Lower leg skin (tissue), 4 donors: Measurements from ENCODE around the gene DPM2. TPM values are rescaled to one million over a fixed set of nuclear protein-coding genes. Genes with fewer than 3 reads are reported as not detected.
A peak's percentile ranks its signal among the peaks of the same experiment; 100 is the strongest.

ENCODE experiments used
- DNase-seq, 2 donors: peaks; one replicate each; pipeline ENCODE4 v3.0.0-alpha.2; 2019; ENCODE audit warnings: low spot score in 2 of 2
- H3K4me3 ChIP-seq: fragments of 200-600 bp; sonication (generic); 2 replicates; pipeline ENCODE4 v1.5.1; 2017; ENCODE audit warnings: mild to moderate bottlenecking, low read depth; ENCODE audit not compliant: poor library complexity, severe bottlenecking
- POLR2A ChIP-seq, 2 donors: fragments of 450-650 bp; IDR thresholded peaks; one replicate each; pipeline ENCODE4 v1.6.1; 2016 to 2017; ENCODE audit warnings: antibody characterized with exemption in 2 of 2, mild to moderate bottlenecking in 1 of 2, moderate library complexity in 1 of 2
- WGBS, 2 donors: methylation state at CpG; one replicate each; pipeline ENCODE4 v1.1.5; 2018; 5-methylcytosine and 5-hydroxymethylcytosine counted together
- intact Hi-C: fragments of 100-400 bp; cut with DNase I; formaldehyde crosslinking; loops from one replicate; pipeline ENCODE4 v1.15.0; 2023; ENCODE audit warnings: low total_unique reads
- total RNA-seq, 4 donors: library from RNA; depleted of rRNA; stranded (reverse); fragments of >200 nt; gene quantifications; one replicate each; pipeline ENCODE4 v1.1.0, GENCODE V29; 2016
- TF ChIP-seq, protein P1 (sequence below), 3 donors: fragments of 450-650 bp; IDR thresholded peaks; one replicate each; pipeline ENCODE4 v1.5.1; 2016; ENCODE audit warnings: antibody characterized with exemption in 3 of 3, mild to moderate bottlenecking in 3 of 3, moderate library complexity in 2 of 3

The DPM2 gene
- total RNA-seq, 4 donors from 2014 or later: 11.9 to 21.1 (median 15.8) TPM

DNA sequence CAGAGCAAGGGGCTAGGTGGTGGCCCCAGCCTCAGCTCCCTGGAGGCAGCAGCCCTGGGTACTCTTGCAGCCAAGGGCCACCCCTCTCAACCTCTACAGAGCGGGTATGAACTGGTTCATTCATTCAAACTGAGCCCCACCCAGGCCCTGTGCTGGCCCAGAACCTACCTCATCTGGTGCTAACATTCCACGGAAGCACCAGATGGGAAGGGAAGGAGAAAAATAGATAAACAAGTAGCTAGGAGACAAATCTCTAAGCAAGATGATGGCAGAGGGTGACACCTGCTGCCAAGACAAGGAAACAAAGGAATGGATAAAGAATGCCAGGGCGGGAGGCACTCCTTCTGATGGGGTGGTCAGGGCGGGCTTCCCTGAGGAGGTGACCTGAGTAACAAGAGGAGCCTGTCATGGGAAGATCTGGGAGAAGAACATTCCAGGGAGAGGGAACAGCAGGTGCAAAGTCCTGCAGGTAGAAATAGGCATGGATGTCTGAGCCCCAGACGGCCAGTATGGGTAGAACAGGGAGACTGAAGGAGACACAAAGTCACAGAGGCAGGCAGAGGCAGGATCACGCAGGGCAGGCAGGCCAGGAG lies 26.9 kb downstream of the DPM2 start:
- 54 to 59% methylated on average over 6 of the region's 6 CpGs for WGBS, 2 donors
- TF ChIP-seq POLR2A (IDR thresholded peaks at IDR 0.05): no peak
- TF ChIP-seq, protein P1, sequence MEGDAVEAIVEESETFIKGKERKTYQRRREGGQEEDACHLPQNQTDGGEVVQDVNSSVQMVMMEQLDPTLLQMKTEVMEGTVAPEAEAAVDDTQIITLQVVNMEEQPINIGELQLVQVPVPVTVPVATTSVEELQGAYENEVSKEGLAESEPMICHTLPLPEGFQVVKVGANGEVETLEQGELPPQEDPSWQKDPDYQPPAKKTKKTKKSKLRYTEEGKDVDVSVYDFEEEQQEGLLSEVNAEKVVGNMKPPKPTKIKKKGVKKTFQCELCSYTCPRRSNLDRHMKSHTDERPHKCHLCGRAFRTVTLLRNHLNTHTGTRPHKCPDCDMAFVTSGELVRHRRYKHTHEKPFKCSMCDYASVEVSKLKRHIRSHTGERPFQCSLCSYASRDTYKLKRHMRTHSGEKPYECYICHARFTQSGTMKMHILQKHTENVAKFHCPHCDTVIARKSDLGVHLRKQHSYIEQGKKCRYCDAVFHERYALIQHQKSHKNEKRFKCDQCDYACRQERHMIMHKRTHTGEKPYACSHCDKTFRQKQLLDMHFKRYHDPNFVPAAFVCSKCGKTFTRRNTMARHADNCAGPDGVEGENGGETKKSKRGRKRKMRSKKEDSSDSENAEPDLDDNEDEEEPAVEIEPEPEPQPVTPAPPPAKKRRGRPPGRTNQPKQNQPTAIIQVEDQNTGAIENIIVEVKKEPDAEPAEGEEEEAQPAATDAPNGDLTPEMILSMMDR (IDR thresholded peaks at IDR 0.05): no peak
- no peak for DNase-seq
- intact Hi-C loops: loop anchor here (5.0 kb wide), 1 partner anchor 123 kb away; the partner anchor contains the start of gene CDK9
- no peak overlapping the region for H3K4me3 ChIP-seq

DNA sequence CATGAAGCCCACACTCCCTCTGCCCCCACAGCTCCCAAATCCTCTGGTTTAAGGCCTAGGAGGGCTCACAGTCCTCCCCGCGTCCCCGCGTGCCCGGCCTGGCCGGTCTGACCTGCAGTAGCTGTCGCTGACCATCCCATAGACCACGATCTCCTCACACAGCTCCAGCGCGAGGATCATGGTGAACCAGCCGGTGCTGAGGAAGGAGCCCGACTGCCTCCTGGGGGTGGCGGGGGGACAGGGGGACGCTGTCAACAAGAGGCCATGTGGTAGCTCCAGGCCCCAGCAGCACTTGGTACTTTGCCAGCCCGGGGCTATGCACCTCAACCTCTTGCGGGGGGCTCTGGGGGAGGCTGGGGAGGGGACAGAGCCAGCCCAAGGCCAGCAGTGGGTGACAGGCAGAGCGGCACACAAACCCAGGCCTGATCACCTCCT lies 27.8 kb downstream of the DPM2 start:
- no peak overlapping the region for H3K4me3 ChIP-seq
- WGBS, 2 donors: 86 to 88% methylated on average over 5 to 11 of the region's 17 CpGs
- TF ChIP-seq, protein P1 (IDR thresholded peaks at IDR 0.05): no peak
- no peak for TF ChIP-seq POLR2A (IDR thresholded peaks at IDR 0.05)
- intact Hi-C loops: loop anchor here (5.0 kb wide), 1 partner anchor 123 kb away; the partner anchor contains the start of gene CDK9
- no peak for DNase-seq

DNA sequence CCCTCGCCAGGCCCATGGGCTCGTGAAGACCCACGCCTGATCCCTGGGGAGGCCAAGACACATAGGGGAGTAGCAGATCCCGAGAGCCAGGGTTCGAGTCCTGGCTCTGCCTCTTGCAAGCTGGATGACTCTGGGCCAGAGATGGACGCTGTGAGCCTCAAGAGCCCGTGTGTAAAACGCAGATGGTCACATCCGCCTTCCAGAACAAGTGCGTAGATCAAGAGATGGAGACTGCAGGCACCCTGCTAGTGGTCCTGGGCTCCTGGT lies 29.1 kb downstream of the DPM2 start:
- no peak overlapping the region for H3K4me3 ChIP-seq
- 96 to 97% methylated on average over 8 to 10 of the region's 10 CpGs for WGBS, 2 donors
- TF ChIP-seq POLR2A (IDR thresholded peaks at IDR 0.05): no peak
- TF ChIP-seq, protein P1 (IDR thresholded peaks at IDR 0.05): no peak
- intact Hi-C loops: no loop called here
- no peak for DNase-seq

DNA sequence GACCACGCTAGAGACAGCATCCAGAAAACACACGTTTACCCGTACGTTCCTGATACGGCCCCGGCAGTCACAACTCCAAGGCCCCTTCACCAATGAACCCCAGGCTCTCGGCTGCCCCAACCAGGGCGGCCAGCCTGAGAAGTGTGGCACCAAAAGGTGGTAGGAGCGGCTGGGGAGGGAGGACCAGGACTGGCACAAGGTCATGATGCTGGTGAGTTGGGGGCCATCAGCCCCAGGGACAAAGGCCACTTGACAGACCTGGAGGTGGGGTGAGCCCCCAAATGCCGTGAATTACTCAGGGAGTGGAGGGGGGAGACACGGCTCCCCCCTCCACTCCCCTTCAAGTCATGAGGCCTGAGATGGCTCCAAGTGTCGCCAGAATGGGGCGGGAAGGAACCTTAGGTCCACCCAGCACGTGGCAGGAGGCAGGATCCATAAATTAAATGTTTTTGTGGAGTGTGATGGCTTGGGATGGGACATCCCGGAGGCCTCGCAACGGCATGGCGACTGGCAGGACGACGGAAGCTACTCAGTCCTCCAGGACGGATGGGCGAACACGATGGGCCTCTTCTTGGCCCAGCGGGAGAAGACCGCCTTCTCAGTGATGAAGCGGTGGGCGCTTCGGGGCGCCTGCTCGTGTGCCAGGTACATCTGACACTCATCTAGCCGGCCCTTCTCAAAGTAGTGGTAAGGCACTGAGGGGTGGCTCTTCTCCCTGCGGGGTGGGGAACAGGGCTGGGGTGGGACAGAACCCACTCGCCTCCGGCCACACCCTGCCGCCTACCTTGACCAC lies 29.6 kb downstream of the DPM2 start:
- WGBS, 2 donors: 86 to 90% methylated on average over 34 of the region's 35 CpGs
- no peak for DNase-seq
- H3K4me3 ChIP-seq: no peak overlapping the region
- intact Hi-C loops: no loop called here
- TF ChIP-seq, protein P1 (IDR thresholded peaks at IDR 0.05): no peak
- no peak for TF ChIP-seq POLR2A (IDR thresholded peaks at IDR 0.05)

DNA sequence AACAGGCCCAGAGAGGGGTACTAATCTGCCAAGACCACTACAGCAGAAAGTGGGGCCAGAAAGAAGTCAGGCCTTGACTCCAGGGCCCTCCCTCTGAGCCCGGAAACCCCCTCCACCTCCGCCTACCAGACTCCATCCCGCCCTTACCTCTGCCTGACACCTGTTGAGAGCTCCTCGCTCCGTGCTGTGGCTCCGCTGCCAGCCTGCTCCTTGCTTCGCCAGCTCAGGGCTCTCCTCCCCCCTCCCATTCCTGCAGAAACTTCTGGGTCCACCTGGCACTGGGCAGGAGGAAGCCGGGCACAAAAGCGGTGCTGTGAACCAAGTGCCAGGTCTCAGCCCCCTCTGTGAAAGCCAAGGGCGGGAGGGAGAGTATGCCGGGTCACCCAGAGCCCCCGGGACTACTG lies 31.9 kb downstream of the DPM2 start:
- peak in 1 of 2 donors; percentile 87 for DNase-seq
- no peak for TF ChIP-seq POLR2A (IDR thresholded peaks at IDR 0.05)
- TF ChIP-seq, protein P1 (IDR thresholded peaks at IDR 0.05): no peak
- intact Hi-C loops: no loop called here
- WGBS, 2 donors: 58 to 67% methylated on average over 12 of the region's 12 CpGs
- no peak overlapping the region for H3K4me3 ChIP-seq
